Measurements from ENCODE around the gene STARD13.

- TF ChIP-seq CTCF (IDR thresholded peaks at IDR 0.05) (no peak), EZH2 (IDR thresholded peaks at IDR 0.05; ENCODE audit: borderline replicate concordance, insufficient read depth, low read depth, low read length, poor library complexity, severe bottlenecking) (no peak)
These were observed 158.5 kb downstream of the STARD13 start for GRCh38 chr13:33127009-33127551.

Measured in B cell (primary cell).